Calu3 (cell line): Measurements from ENCODE around the gene XRCC4. TPM values are rescaled to one million over a fixed set of nuclear protein-coding genes. Genes with fewer than 3 reads are reported as not detected.

Source experiments
- Bru-seq: library from RNA; stranded (reverse); fragments of 400-500 nt; gene quantifications from one replicate; lab custom pipeline; 2021; lab: Mats Ljungman, UMichigan
- BruChase-seq, 2 experiments: library from RNA; stranded (reverse); fragments of 400-500 nt; gene quantifications; one replicate each; lab custom pipeline; 2021; lab: Mats Ljungman, UMichigan
- BruUV-seq: library from RNA; stranded (reverse); fragments of 400-500 nt; replicated peaks from 2 replicates; lab custom pipeline; 2021; lab: Mats Ljungman, UMichigan
- CTCF ChIA-PET: fragments of 300-600 bp; sonication (Branson Sonifier 250); formaldehyde crosslinking; loops from one replicate; lab custom pipeline; 2022; ENCODE audit warnings: antibody characterized with exemption; lab: Charles Lee
- DNase-seq: peaks from one replicate; pipeline ENCODE4 v3.0.0; 2022
- H3K27ac Mint-ChIP-seq: one replicate; pipeline ENCODE4 v1.8.0; 2022; ENCODE audit warnings: mixed read lengths; ENCODE audit not compliant: unreplicated experiment
- H3K27me3 Mint-ChIP-seq: one replicate; pipeline ENCODE4 v1.8.0; 2022; ENCODE audit warnings: mixed read lengths; ENCODE audit not compliant: unreplicated experiment
- H3K36me3 Mint-ChIP-seq: one replicate; pipeline ENCODE4 v1.8.0; 2022; ENCODE audit warnings: mild to moderate bottlenecking, moderate library complexity, mixed read lengths; ENCODE audit not compliant: insufficient read depth, unreplicated experiment
- H3K4me1 Mint-ChIP-seq: one replicate; pipeline ENCODE4 v1.8.0; 2022; ENCODE audit warnings: mild to moderate bottlenecking, low read depth, mixed read lengths; ENCODE audit not compliant: unreplicated experiment
- H3K4me3 Mint-ChIP-seq: one replicate; pipeline ENCODE4 v1.8.0; 2022; ENCODE audit warnings: mild to moderate bottlenecking, low read depth, moderate library complexity, mixed read lengths; ENCODE audit not compliant: unreplicated experiment
- H3K9me3 Mint-ChIP-seq: one replicate; pipeline ENCODE4 v1.8.0; 2022; ENCODE audit warnings: low read depth, mixed read lengths; ENCODE audit not compliant: unreplicated experiment
- CTCF ChIP-seq: fragments of 200-600 bp; IDR thresholded peaks from one replicate; pipeline ENCODE4 v1.8.0; 2022; ENCODE audit warnings: antibody characterized with exemption; ENCODE audit not compliant: unreplicated experiment
- intact Hi-C: fragments of 100-400 bp; cut with micrococcal nuclease; formaldehyde crosslinking; loops from one replicate; pipeline ENCODE4 v1.10.0; 2022; ENCODE audit not compliant: unreplicated experiment
- long read RNA-seq: library from polyadenylated mRNA; stranded (forward); transcript quantifications from one replicate; pipeline ENCODE4 v2.0.0, GENCODE V29; 2022
- total RNA-seq: library from RNA; stranded (reverse); gene quantifications from 2 replicates; pipeline ENCODE4 v1.2.3, GENCODE V29; 2022

Gene XRCC4
- total RNA-seq (25.5 and 34.2 TPM in 2 replicates), Bru-seq, nascent RNA (percentile 84 among the genes with signal in this experiment), BruChase-seq, experiment 1, labeled RNA remaining after a 6-hour chase (percentile 55 among the genes with signal in this experiment), BruChase-seq, experiment 2, labeled RNA remaining after a 2-hour chase (percentile 53 among the genes with signal in this experiment)
- long read RNA-seq, transcript XRCC4-203 (8 exons, 1,530 nt): minor isoform, 6 of 71 reads
- long read RNA-seq, transcript XRCC4-202 (8 exons, 1,579 nt): major isoform, 32 of 71 reads
- long read RNA-seq, partial matches to known transcripts: 8 of 71 reads
- long read RNA-seq, other reads (novel, unspliced or antisense): 22 of 71 reads

GRCh38 chr5:83076742-83077661 lies at the start of gene XRCC4, which contains the start of gene TMEM167A:
Gene XRCC4 (plus strand): TSS chr5:83077547. CDS start chr5:83104920, 27,373 bp downstream.
Gene TMEM167A (minus strand): TSS chr5:83077394. CDS start chr5:83077323, 71 bp downstream.
- BruUV-seq: TSS peak; percentile 65
- Mint-ChIP-seq H3K27ac (peak within 1 kb of the TSS; percentile 98), H3K4me3 (peak within 1 kb of the TSS; percentile 96), H3K27me3 (no peaks in the 10 kb centered on the region), H3K4me1 (peaks cover 39% of the 10 kb centered on the region), H3K9me3 (no peaks in the 10 kb centered on the region), H3K36me3 (peaks cover 37% of the 10 kb centered on the region)
- peak; percentile 96 for DNase-seq
- TF ChIP-seq CTCF: no peak
- CTCF ChIA-PET: interaction anchor here (0.6 to 1.8 kb wide), 7 partner anchors 32 to 713 kb away, joined by 3 to 4 read pairs (median 4); no protein-coding TSS in a partner anchor
- intact Hi-C loops: loop anchor here (5.0 to 10.0 kb wide), 6 partner anchors 75 to 485 kb away; partner anchors contain the start of gene VCAN

GRCh38 chr5:83029912-83030311 lies 47.4 kb upstream of the XRCC4 start:
- Mint-ChIP-seq H3K9me3 (no peaks in the 10 kb centered on the region), H3K36me3 (no peaks in the 10 kb centered on the region), H3K27me3 (no peaks in the 10 kb centered on the region), H3K4me3 (no peak overlapping the region), H3K27ac (no peak overlapping the region), H3K4me1 (no peaks in the 10 kb centered on the region)
- no TSS peak for BruUV-seq
- CTCF ChIA-PET: interaction anchor here (0.6 to 1.1 kb wide), 2 partner anchors 87 to 488 kb away, joined by 3 to 5 read pairs; no protein-coding TSS in a partner anchor
- TF ChIP-seq CTCF: no peak
- intact Hi-C loops: no loop called here
- DNase-seq: no peak

GRCh38 chr5:83031381-83031780 lies 46.0 kb upstream of the XRCC4 start:
- no TSS peak for BruUV-seq
- H3K27me3 Mint-ChIP-seq: no peaks in the 10 kb centered on the region
- H3K4me1 Mint-ChIP-seq: no peaks in the 10 kb centered on the region

More at GRCh38 chr5:83031381-83031780, 46.0 kb upstream of the XRCC4 start:
- CTCF ChIA-PET: no interaction called here
- Mint-ChIP-seq H3K27ac (no peak overlapping the region), H3K4me3 (no peak overlapping the region), H3K36me3 (no peaks in the 10 kb centered on the region), H3K9me3 (no peaks in the 10 kb centered on the region)
- no peak for DNase-seq
- no peak for TF ChIP-seq CTCF
- intact Hi-C loops: no loop called here
